GM18858 (cell line): Measurements from ENCODE around the gene NBAS.

Source experiments
- ATAC-seq: cut with Tn5 transposase; IDR thresholded peaks from one replicate; pipeline ENCODE4 v1.9.1; 2021; ENCODE audit not compliant: unreplicated experiment

Gene NBAS

DNA sequence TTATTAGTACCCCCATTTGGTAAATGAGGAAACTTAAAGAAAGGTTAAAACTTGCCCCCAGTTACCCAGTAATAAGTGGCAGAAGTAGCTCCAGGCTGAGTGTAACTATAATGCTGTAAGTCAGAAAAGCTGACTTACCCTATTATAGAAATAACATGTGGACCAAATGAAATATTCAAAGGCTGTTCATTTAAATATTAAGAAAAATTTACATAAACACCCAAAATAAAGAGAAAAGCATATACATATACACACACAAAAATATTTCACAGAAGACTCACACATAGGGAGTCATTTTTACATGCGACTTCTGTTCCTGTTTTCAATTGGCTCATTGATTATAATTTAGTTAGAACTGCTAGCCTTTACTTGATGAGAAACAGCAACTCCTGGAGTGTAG, 189.1 kb downstream of the NBAS start:
- ATAC-seq: no peak

DNA sequence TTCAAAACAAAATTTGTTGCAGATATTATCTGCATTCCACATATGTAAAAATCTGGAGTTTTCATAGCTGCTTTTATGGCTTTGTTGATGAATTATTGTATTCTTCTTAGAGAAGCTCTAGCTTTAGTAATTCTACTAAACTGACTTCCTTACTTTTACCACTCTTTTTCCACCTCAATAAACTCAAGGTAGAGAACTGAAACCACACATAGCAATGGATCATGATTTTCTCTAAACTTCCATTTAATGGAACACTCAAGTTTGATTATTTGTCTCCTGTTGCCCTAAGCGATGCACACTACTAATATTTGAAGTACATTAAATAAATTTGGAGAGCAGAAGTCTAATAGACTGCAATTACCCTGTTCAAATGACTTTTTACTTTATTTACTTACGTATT, 192.0 kb downstream of the NBAS start:
- no peak for ATAC-seq

DNA sequence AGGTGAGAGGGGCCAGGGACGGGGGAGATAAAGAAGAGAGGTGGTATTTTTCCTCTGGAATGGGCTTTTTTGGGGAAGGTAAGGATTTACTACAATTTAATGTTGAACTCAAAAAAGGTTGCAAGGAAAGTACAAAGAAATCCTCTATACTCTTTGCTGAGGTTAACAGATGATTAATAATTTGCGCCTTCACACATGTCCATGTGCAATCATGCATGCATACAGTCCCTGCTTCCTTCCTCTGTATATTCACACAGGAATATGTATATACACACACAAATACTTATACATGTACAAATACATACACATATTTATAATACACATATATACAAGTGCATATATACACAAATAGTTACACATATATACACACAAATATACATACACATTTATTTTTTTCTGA, 193.4 kb downstream of the NBAS start:
- no peak for ATAC-seq

DNA sequence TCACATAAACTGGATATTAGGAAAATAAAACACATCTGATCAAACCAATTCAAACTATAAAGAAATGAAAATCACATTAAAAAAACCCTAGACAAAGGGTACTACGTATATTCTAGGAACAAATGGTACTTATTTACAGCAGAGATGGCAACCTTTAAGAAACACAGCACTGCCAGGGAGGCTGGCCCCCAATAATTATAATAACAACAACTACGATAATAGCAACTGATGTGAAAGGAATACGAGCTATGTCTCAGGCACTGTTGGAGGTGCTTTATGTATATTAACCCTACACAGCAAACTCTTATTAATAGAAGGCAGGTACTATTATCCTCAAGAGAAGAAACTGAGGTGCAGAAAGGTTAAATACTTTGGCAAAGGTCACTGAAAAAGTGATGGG, 193.9 kb downstream of the NBAS start:
- ATAC-seq: no peak

DNA sequence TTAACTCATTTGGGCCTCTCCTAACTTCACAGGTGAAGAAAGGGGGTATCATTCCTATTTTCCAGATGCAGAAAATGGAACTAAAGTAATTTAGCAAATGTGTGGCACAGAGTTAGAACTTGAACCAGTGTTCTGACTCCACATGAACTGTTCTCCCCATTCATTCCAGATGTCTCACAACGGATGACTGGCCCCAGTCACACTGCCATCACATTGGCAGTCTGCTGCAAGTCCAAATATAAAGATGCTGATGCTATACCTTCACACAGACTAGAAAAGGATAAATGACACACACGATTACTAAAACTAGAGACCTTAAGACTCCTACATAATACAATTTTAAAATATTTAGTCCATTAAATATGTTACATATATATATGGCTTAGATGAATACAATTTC, 195.7 kb downstream of the NBAS start:
- no peak for ATAC-seq

DNA sequence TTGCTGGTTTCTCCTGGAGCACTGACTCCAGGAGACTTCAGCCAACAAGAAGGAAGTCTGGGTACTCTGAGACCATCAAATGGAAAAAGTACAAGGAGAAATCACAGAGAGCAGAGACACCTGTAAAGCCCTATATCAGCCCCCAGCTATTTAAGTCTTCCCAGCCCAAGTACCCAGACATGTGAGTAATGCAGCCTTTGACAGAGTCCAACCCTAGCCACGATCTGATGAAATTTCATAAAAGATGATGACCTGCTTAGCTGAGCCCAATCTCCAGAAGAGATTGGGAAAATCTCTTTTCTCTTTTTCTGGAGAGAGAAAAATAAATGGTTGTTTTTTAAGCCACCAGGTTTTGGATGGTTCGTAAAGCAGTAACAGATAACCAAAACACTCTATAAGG, 196.6 kb downstream of the NBAS start:
- ATAC-seq: no peak

DNA sequence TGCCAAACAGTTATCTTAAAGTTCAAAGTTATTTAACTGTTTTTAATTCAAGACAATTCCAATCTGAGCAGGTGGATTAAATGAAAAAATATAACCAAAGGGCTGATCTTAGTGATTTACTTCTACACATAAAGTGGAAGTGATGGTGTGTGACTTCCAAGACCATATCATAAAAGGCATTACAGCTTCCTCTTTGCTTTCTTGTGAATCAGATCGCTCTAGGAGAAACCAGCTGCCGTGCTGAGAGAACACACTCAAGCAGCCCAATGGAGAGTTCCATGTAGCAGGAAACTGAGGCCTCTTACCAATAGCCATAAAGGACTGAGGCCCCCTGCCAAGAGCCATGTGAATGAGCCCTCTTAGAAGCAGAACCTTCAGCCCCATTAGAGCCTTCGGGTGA, 197.4 kb downstream of the NBAS start:
- ATAC-seq: no peak

DNA sequence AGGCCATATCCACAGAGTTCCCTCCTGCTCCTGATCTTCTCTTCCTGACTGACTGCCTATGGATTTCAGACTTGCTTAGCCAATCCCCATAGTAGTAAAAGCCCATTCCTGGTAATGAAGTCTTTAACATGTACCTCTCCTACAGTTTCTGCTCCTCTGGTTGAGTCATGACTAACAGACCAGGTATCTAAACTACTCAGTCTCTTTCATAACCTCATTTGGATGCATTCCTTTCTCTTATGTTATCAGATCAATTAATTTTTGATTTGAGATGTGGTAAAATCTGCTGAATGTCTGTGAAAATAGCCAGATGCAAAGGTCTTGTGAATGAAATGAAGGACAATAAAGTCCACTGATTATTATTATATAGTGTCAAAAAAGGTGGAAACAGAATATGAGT, 198.0 kb downstream of the NBAS start:
- no peak for ATAC-seq

DNA sequence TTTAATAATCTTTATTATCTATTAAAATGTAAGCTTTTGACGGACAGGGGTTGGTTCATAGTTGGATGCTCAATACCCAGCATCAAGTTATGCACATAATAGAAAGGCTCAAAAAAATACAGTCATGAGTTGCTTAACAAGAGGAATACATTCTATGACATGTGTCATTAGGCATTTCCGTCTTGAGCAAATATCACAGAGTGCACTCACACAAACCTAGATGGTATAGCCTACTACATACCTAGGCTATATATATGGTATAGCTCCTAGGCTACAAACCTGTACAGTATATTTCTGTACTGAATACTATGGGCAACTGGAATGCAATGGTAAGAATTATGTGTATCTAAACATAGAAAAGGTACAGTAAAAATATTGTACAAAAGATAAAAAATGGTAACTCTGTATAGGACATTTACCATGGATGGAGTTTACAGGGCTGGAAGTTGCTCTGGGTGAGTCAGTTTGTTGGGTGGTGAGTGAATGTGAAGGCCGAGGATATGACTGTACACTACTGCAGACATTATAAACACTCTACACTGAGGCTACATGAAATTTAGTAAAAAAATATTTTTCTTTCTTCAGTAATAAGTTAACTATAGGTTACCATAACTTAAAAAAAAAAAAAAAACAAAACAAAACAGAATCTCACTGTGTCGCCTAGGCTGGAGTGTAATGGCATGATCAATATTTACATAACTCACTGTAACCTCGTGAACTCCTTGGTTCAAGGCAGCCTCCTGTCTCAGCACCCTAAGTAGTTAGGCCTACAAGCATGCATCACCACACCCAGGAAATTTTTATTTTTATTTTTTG, 201.2 kb downstream of the NBAS start:
- ATAC-seq: no peak

DNA sequence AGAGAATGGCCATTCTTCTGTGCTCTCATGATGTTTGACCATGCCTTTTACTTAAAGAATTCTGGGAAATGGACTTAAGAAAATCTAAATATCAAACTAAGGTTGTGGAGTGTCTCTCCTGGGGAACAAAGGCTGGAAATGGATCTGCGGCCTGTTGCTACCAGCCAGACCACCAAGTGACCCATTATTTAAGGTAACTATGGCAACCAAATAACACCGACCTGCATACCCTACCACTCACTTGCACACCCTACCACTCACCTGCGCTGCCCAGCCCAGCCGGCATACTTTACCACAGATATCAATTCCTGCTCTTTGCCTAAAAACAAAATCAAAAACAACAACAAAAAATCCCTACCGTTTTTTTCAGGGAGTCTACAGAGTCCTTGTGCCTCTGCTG, 203.2 kb downstream of the NBAS start:
- no peak for ATAC-seq

DNA sequence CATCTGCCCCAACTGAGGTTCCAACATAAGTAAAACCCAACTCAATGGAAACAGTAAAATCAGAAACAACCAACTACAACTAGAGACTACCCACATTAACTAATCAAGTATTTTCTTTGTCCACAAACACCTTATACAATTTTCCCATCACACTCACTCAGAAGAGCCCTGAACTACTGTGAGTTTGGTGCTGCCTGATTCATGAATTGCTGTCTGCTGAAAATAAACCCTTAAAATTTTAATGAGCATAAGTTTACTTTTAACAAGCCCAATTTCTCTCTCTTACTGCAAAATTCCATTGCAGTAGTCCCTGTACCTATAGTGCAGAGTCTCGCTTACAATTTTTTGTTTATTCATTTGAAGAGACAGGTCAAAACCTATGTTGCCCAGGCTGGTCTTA, 203.9 kb downstream of the NBAS start:
- no peak for ATAC-seq

DNA sequence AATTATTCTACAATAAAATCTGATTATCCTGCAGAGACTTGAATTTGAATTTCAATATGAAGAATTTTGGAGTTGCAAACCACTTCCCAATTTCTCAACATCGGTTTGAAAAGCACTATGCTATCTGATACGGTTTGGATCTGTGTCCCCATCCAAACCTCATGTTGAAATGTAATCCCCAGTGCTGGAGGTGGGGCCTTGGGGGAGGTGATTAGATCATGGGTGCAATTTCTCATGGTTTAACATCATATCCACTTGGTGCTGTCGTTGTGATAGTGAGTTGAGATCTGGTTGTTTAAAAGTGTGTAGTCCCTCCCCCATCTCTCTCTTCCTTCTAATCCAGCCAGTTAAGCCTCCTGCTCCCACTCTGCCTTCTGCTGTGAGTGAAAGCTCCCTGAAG, 205.7 kb downstream of the NBAS start:
- no peak for ATAC-seq

DNA sequence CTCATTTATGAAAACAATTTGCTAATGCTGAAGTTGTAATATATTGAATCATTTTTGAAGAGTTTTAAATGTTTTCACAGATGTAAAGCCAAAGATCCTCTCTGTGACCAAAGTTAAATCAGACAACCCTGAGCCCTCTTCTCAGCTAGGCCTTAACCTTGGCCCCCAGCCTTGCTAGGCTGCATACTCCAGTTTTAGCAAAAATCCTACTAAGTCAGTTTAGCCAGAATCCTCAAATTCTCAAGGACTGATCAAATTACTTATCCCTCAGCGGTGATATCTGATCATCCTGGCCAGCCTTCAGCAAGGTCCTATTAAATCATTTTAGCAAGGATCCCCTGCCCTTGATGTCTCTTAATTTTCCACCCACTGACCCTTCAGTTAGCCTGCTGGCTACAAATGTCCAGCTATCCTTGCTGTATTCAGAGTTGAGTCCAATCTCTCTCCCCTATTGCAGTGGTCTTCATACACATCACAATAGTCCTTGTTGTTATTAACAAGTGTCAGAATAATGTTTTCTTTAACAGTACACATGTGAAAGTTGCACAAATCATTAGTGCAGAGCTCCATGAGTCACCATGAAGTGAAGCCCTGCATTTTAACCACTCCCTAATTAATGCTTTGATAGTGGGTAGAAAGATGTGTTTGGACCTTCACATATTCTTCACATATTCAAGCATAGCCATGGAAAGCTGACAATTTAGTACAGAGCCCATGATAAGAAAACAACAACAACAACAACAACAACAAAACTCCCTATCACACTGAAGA, 206.4 kb downstream of the NBAS start:
- ATAC-seq: no peak

DNA sequence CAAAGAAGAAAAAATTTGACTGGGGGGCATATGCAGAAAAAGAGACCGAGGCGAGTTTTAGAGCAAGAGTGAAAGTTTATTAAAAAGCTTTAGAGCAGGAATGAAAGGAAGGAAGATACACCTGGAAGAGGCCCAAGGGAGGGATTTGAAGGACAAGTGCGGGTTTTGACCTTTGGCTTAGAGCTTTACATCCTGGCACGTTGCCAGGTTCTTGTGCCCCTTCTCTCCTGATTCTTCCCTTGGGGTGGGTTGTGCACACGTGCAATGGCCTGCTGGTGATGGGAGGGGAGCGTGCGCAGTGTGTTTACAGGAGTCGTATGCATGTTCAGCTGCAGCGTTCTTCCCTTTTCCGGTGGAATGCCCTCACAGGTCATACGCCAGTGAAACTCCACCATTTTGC, 208.8 kb downstream of the NBAS start:
- no peak for ATAC-seq

DNA sequence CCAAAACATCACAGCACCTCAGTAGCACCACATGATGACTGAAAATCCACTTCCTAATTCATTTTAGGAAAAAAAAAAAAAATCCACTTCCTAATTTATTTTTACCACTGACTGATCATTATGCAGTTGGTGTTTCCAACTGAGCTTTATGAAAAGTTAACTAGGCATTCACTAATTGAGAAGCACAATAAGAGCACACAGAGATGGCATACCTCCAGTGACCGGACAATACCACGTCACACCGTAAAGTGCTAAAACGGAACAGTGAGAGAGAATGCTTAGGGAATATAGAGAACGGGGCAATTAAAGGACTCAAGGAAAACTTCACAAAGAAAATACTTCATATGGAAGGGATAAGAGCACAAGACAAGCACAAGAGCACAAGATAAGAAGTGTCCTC, 212.5 kb downstream of the NBAS start:
- no peak for ATAC-seq

DNA sequence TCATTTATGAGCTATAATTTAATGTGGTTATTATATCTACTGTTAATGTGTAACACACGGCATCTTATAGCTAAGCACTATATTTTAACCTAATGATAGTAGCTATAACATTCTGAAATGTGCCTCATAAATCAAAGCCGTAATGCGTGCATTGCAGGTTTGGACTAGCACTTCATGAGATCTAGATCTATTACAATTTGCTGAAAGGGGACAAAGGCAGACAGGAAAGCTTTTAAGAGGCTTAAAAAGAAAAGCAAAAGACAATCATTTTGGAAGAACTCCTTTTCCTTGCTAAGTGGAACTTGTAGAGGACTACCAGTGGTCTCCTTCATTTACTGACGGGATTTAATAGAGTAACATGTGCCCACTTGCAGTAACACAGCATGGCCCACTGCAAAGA, 213.1 kb downstream of the NBAS start:
- no peak for ATAC-seq

DNA sequence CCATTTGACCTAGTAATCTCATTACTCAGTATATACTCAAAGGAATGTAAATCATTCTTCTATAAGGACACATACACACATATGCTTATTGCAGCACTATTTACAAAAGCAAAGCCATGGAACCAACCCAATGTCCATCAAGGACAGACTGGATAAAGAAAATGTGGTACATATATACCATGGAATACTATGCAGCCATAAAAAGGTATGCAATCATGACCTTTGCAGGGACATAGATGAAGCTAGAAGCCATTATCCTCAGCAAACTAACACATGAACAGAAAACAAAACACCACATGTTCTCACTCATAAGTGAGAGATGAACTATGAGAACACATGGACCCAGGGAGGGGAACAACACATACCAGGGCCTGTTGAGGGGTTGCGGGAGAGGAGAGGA, 214.5 kb downstream of the NBAS start:
- ATAC-seq: no peak

DNA sequence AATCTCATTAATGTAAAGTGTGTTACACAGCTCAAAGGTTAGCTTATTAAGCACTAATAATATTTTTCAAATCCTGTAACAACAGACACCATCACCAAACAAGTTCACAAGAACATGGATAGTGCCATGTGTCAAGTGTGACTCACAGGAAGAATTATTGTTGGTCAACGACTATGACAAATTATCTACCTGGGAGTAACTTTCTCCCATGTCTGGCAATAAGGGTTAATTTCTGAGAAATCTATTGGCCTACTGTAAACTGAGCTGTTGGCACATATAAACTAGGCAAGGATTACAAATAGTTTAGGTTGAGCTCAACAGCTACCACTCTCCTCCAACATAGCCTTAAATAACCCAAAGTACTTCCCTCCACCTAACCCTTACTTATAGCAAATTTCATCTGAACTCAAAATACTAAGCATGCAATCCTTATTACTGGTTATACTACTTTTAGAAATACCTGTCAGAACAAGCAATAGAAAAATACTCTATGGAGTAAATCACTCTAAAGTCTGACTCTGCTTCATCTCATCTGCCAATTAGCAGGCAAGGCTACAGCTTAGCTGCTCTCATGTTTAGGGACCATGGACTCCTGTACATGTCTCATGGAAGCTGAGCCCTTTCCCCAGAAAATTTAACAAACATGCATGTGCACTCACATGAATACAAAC, 223.0 kb downstream of the NBAS start:
- ATAC-seq: no peak

DNA sequence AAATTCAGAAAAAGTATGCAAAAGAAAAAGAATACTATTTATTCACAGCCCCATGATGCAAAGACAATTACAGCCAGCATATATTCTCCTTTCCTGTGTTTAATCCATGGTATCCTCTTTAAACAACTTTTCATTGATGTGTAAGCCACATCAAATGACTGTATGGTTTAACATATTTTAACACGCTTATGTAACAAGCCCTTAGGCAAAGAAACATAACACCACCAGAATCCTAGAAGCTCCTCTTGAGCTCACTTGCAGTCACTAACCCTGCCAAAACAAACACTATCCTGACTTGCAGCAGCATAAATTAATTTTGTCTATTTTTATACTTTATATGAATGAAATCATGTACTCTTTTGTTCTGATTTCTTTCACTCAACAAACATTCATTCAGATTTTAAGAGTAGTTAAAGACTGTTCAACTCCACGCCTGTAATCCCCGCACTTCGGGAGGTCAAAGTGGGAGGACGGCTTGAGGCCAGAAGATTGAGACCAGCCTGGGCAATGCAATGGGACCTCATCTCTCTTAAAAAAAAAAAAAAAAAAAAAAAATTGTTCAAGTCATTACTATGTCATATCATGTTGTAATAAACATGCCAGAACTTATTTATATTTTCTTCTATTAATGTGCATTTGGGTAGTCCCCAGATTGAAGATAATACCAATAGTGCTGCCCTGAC, 226.3 kb downstream of the NBAS start:
- ATAC-seq: no peak

DNA sequence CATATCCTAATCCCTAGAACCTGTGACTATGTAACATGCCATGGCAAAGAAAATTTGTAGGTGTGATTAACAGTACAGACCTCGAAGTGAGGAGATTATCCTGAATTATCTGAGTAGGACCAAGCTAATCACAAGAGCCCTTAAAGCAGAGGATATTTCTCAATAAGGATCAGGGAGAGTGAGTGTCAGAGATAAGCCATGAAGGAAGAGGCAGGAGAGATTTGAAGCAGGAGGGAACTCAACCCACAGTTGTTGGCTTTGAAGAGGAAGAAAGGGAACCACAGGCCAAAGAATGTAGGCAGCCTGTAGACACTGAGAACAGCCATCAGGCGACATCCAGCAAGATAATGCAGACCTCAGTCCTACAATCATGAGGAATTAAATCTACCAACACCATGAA, 229.3 kb downstream of the NBAS start:
- ATAC-seq: no peak

DNA sequence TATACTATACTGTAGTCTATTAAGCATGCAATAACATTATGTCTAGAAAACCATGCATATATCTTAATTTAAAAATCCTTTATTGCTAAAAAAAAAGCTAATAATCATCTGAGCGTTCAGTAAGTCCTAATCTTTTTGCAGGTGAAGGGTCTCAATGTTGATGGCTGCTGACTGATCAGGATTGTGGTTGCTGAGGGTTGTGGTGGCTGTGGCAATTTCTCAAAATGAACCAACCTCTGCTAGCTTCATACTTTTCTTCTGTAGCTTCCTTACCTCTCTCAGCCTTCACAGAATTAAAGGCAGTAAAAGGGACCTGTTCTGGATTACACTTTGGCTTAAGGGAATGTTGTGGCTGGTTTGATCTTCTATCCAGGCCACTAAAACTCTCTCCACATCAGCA, 235.8 kb downstream of the NBAS start:
- ATAC-seq: no peak

DNA sequence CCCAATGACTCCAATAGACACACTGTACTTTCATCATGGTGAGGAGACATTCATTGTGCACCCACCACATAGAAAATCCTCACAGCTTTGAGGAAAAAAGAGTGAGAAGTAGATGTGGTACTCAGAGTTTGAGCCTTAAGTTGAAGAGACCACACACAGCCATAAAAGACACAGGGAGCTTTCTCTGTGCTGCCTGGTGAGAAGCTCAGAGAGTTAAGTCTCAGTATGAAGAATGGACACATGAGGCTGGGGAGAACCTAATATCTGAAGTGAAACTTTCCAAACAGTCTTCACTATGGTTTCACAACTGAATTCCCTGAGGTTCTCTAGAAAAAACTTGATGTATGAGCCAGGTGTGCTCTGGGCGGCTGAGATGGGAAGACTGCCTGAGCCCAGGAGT, 237.9 kb downstream of the NBAS start:
- ATAC-seq: no peak
